A549 (cell line): ENCODE results near the gene SLC25A13. TPM values are rescaled to one million over a fixed set of nuclear protein-coding genes. Genes with fewer than 3 reads are reported as not detected.

ENCODE experiments used
- ATAC-seq, 2 experiments: fragments of 200-7000 bp in 1 of 2; fragments of >200 bp in 1 of 2; cut with Nextera tagmentation in 1 of 2; cut with Tn5 transposase in 1 of 2; 3 replicates each; pipeline versions ENCODE4 v1.8.0 to v1.9.1; 2018 to 2020; ENCODE audit warnings: mild to moderate bottlenecking in 1 of 2, moderate library complexity in 1 of 2
- CTCF ChIA-PET: fragments of 300-600 bp; sonication (Branson Sonifier 250); formaldehyde crosslinking; extraction: SDS; loops from one replicate; lab custom pipeline; 2021; ENCODE audit warnings: antibody characterized with exemption, inconsistent platforms; lab: Yijun Ruan, JAX
- POLR2A ChIA-PET: fragments of 350-600 bp; formaldehyde crosslinking; extraction: SDS; loops from one replicate; lab custom pipeline; 2021; ENCODE audit warnings: antibody characterized with exemption, inconsistent platforms; lab: Yijun Ruan, JAX
- DNase-seq, 2 experiments: peaks; one replicate each; pipeline versions ENCODE4 v3.0.0 to v3.0.0-alpha.2; 2011 to 2016; ENCODE audit warnings: low read depth in 1 of 2, low spot score in 1 of 2
- FAIRE-seq: peaks from 2 replicates; lab custom pipeline; 2011; peaks lifted over from hg19 to GRCh38; lab: Jason Lieb, UNC
- H3K27ac ChIP-seq, 2 experiments: fragments of >200 bp; sonication (Bioruptor Twin); formaldehyde crosslinking; 3 replicates each; pipeline ENCODE4 v1.5.1; 2016 to 2017
- H3K4me1 ChIP-seq: fragments of >200 bp; sonication (Bioruptor Twin); formaldehyde crosslinking; 3 replicates; pipeline ENCODE4 v1.6.1; 2016
- H3K4me2 ChIP-seq: fragments of >200 bp; sonication (Bioruptor Twin); formaldehyde crosslinking; 3 replicates; pipeline ENCODE4 v1.6.1; 2016
- H3K4me3 ChIP-seq: fragments of >200 bp; sonication (Bioruptor Twin); formaldehyde crosslinking; 3 replicates; pipeline ENCODE4 v1.5.1; 2016
- H3K9me3 ChIP-seq: fragments of >200 bp; sonication (Bioruptor Twin); formaldehyde crosslinking; 3 replicates; pipeline ENCODE4 v1.6.1; 2016
- ATOH8 ChIP-seq: fragments of 250-450 bp; sonication (Bioruptor Pico); IDR thresholded peaks from 2 replicates; pipeline ENCODE4 v1.5.0; 2020; ENCODE audit warnings: low read depth, mild to moderate bottlenecking, moderate library complexity
- BHLHE40 ChIP-seq: IDR thresholded peaks from 2 replicates; pipeline ENCODE4 v1.6.1; 2012; ENCODE audit warnings: low read depth, low read length, inconsistent platforms
- CBX2 ChIP-seq: fragments of 200-600 bp; sonication (generic); IDR thresholded peaks from 2 replicates; pipeline ENCODE4 v1.6.1; 2016; ENCODE audit warnings: low read depth, mild to moderate bottlenecking, borderline replicate concordance
- CEBPB ChIP-seq, 2 experiments: fragments of >200 bp in 1 of 2; sonication (Bioruptor Twin) in 1 of 2; formaldehyde crosslinking in 1 of 2; IDR thresholded peaks; 2 replicates each; pipeline ENCODE4 v1.6.1; 2012 to 2016
- CTCF ChIP-seq: fragments of >200 bp; sonication (Bioruptor Twin); formaldehyde crosslinking; IDR thresholded peaks from 3 replicates; pipeline ENCODE4 v1.5.1; 2016
- EHF ChIP-seq: fragments of 250-450 bp; sonication (Bioruptor Pico); IDR thresholded peaks from 2 replicates; pipeline ENCODE4 v1.5.0; 2020; ENCODE audit warnings: mild to moderate bottlenecking
- ELK1 ChIP-seq: fragments of 150-350 bp; IDR thresholded peaks from 2 replicates; pipeline ENCODE4 v1.6.1; 2014; ENCODE audit warnings: low read depth, mild to moderate bottlenecking, low read length
- EP300 ChIP-seq, 2 experiments: fragments of >200 bp; sonication (Bioruptor Twin); formaldehyde crosslinking; IDR thresholded peaks; 2 replicates in 1 of 2; 3 replicates in 1 of 2; pipeline ENCODE4 v1.6.1; 2016 to 2017
- ESRRA ChIP-seq: fragments of 150-350 bp; IDR thresholded peaks from 2 replicates; pipeline ENCODE4 v1.6.1; 2014; ENCODE audit warnings: mild to moderate bottlenecking, low read length, borderline replicate concordance
- FOXS1 ChIP-seq: fragments of 250-450 bp; sonication (Bioruptor Pico); IDR thresholded peaks from 2 replicates; pipeline ENCODE4 v1.5.0; 2020; ENCODE audit warnings: mild to moderate bottlenecking, moderate library complexity
- HDAC2 ChIP-seq: fragments of 200-600 bp; sonication (generic); IDR thresholded peaks from 2 replicates; pipeline ENCODE4 v1.6.1; 2016
- HOXB13 ChIP-seq: fragments of 250-450 bp; sonication (Bioruptor Pico); IDR thresholded peaks from 2 replicates; pipeline ENCODE4 v1.5.0; 2020; ENCODE audit warnings: low read depth, mild to moderate bottlenecking, moderate library complexity
- KDM1A ChIP-seq: fragments of 200-600 bp; sonication (generic); IDR thresholded peaks from 2 replicates; pipeline ENCODE4 v1.6.1; 2016; ENCODE audit warnings: low read depth, mild to moderate bottlenecking
- KDM5A ChIP-seq: fragments of 200-600 bp; sonication (generic); IDR thresholded peaks from 2 replicates; pipeline ENCODE4 v1.6.1; 2016; ENCODE audit warnings: antibody characterized with exemption, mild to moderate bottlenecking
- MAFK ChIP-seq: fragments of 450-650 bp; IDR thresholded peaks from 2 replicates; pipeline ENCODE4 v1.6.1; 2014; ENCODE audit not compliant: partially characterized antibody
- MYC ChIP-seq: IDR thresholded peaks from 2 replicates; pipeline ENCODE4 v1.6.1; 2012; ENCODE audit warnings: mild to moderate bottlenecking, inconsistent platforms, low read length, improper control_type of control experiment, borderline replicate concordance
- NPAS2 ChIP-seq: fragments of 250-450 bp; sonication (Bioruptor Pico); IDR thresholded peaks from 2 replicates; pipeline ENCODE4 v1.8.0; 2022; ENCODE audit warnings: mild to moderate bottlenecking, moderate library complexity, borderline replicate concordance
- POLR2AphosphoS2 ChIP-seq: conservative IDR thresholded peaks from 2 replicates; pipeline ENCODE4 v1.6.1; 2012; ENCODE audit warnings: low read length, improper control_type of control experiment, inconsistent platforms
- RARB ChIP-seq: fragments of 250-450 bp; sonication (Bioruptor Pico); IDR thresholded peaks from 2 replicates; pipeline ENCODE4 v1.8.0; 2021; ENCODE audit warnings: mild to moderate bottlenecking, moderate library complexity
- REST ChIP-seq: fragments of 200-600 bp; sonication (generic); IDR thresholded peaks from 2 replicates; pipeline ENCODE4 v1.6.1; 2016; ENCODE audit warnings: antibody characterized with exemption, mild to moderate bottlenecking, moderate library complexity
- TFCP2L1 ChIP-seq: fragments of 250-450 bp; sonication (Bioruptor Pico); IDR thresholded peaks from 2 replicates; pipeline ENCODE4 v1.5.0; 2021; ENCODE audit warnings: mild to moderate bottlenecking
- ZC3H11A ChIP-seq: fragments of 450-650 bp; IDR thresholded peaks from 2 replicates; pipeline ENCODE4 v1.6.1; 2014; ENCODE audit warnings: antibody characterized with exemption, mild to moderate bottlenecking
- ZFP36 ChIP-seq: fragments of 450-650 bp; IDR thresholded peaks from 2 replicates; pipeline ENCODE4 v1.6.1; 2014; ENCODE audit warnings: borderline replicate concordance; ENCODE audit not compliant: partially characterized antibody
- ZNF302 ChIP-seq: fragments of 250-450 bp; sonication (Bioruptor Pico); IDR thresholded peaks from 2 replicates; pipeline ENCODE4 v1.9.0; 2021; ENCODE audit warnings: inconsistent platforms, mild to moderate bottlenecking, moderate library complexity
- ZSCAN20 ChIP-seq: fragments of 250-450 bp; sonication (Bioruptor Pico); IDR thresholded peaks from 2 replicates; pipeline ENCODE4 v1.8.0; 2022; ENCODE audit warnings: mild to moderate bottlenecking, moderate library complexity
- WGBS: methylation state at CpG from one replicate; pipeline ENCODE4 v1.1.6; 2017; ENCODE audit errors: missing lambda C conversion rate; 5-methylcytosine and 5-hydroxymethylcytosine counted together
- polyA plus RNA-seq, 4 experiments: library from polyadenylated mRNA; depleted of rRNA in 3 of 4; stranded (reverse); fragments of >200 nt; fragmentation: RNase III in 1 of 4; extraction: RNeasy Plus Mini Kit Qiagen cat#74134 plus additional on column Dnase treatment in 1 of 4; gene quantifications; 2 replicates in 3 of 4; 3 replicates in 1 of 4; pipeline ENCODE4 v1.2.3, GENCODE V29; 2011 to 2017

Gene SLC25A13
- polyA plus RNA-seq, 2 of the 4 experiments (the other 2 are of a cell fraction), result 32.7 to 51.0 TPM

GRCh38 chr7:96152706-96153105 is 169.2 kb downstream of the SLC25A13 start (continued):
- no peak for TF ChIP-seq REST
- TF ChIP-seq FOXS1 (CRISPR knock-in tag), result no peak
- no peak for TF ChIP-seq HDAC2
- TF ChIP-seq ESRRA, result no peak
- no peak for TF ChIP-seq ELK1

GRCh38 chr7:96151889-96152288 is 170.0 kb downstream of the SLC25A13 start:
- 90% methylated on average over 3 of the region's 3 CpGs for WGBS
- no peak overlapping the region for H3K27ac ChIP-seq
- FAIRE-seq, result no peak

GRCh38 chr7:96144260-96144526 is 177.7 kb downstream of the SLC25A13 start:
- no peak overlapping the region for H3K27ac ChIP-seq
- ATAC-seq, result no peak
- 100% methylated on average over 1 of the region's 1 CpG for WGBS
- TF ChIP-seq CEBPB (IDR thresholded peaks at IDR 0.05), result no peak
- TF ChIP-seq KDM1A, result no peak
- no peaks in the 10 kb centered on the region for H3K9me3 ChIP-seq
- ChIA-PET POLR2A (no interaction called here), CTCF (no interaction called here)
- no peak for DNase-seq
- H3K4me1 ChIP-seq, result no peaks in the 10 kb centered on the region
- H3K4me2 ChIP-seq, result no peak overlapping the region
- no peak overlapping the region for H3K4me3 ChIP-seq
- FAIRE-seq, result no peak

More at GRCh38 chr7:96151889-96152288, 170.0 kb downstream of the SLC25A13 start:
- Histone ChIP-seq H3K4me1 (no peaks in the 10 kb centered on the region), H3K4me2 (no peak overlapping the region), H3K9me3 (no peaks in the 10 kb centered on the region), H3K4me3 (no peak overlapping the region)
- ATAC-seq (no peak), DNase-seq (no peak)
- CTCF ChIA-PET, result interaction anchor here (0.5 kb wide), 1 partner anchor 9 kb away, joined by 3 read pairs; no protein-coding TSS in a partner anchor
- POLR2A ChIA-PET, result no interaction called here
- TF ChIP-seq HOXB13 (CRISPR knock-in tag) (no peak), EP300 (IDR thresholded peaks at IDR 0.05) (no peak), ZNF302 (CRISPR knock-in tag) (no peak), ZSCAN20 (no peak)
- TF ChIP-seq, all 56 proteins: peak for 0

- TF ChIP-seq ESRRA, result no peak
- TF ChIP-seq HDAC2, result no peak
- TF ChIP-seq CBX2, result no peak
- no peak for TF ChIP-seq KDM5A
- TF ChIP-seq ZC3H11A, result no peak
- TF ChIP-seq HOXB13 (CRISPR knock-in tag), result no peak
- no peak for TF ChIP-seq ZFP36
- TF ChIP-seq NPAS2 (CRISPR knock-in tag), result no peak
- TF ChIP-seq ATOH8 (CRISPR knock-in tag), result no peak
- TF ChIP-seq RARB (CRISPR knock-in tag), result no peak
- TF ChIP-seq CTCF, result no peak
- no peak for TF ChIP-seq MAFK
- TF ChIP-seq ZNF302 (CRISPR knock-in tag), result no peak
- TF ChIP-seq BHLHE40, result no peak
- TF ChIP-seq POLR2AphosphoS2, result no peak
- TF ChIP-seq MYC, result no peak
- TF ChIP-seq TFCP2L1 (CRISPR knock-in tag), result no peak
- no peak for TF ChIP-seq EHF
- no peak for DNase-seq
- FAIRE-seq, result no peak
- ATAC-seq, result no peak
- CTCF ChIA-PET, result no interaction called here
- Histone ChIP-seq H3K4me2 (no peak overlapping the region), H3K27ac (no peak overlapping the region), H3K4me3 (no peak overlapping the region), H3K4me1 (no peaks in the 10 kb centered on the region), H3K9me3 (no peaks in the 10 kb centered on the region)
- POLR2A ChIA-PET, result no interaction called here
- WGBS, result 95% methylated on average over 1 of the region's 1 CpG
These were observed 178.2 kb downstream of the SLC25A13 start for GRCh38 chr7:96143495-96144259.
